Measurements from ENCODE around the gene COX17. TPM values are rescaled to one million over a fixed set of nuclear protein-coding genes. Genes with fewer than 3 reads are reported as not detected.

Gene COX17
- total and polyA plus RNA-seq, 2 of the 13 experiments (the other 11 are each of a cell fraction or from before 2014, with no cell fraction given), result 41.4 to 51.0 TPM

- TF ChIP-seq AHDC1 (CRISPR knock-in tag; IDR thresholded peaks at IDR 0.05; ENCODE audit: borderline replicate concordance) (no peak), ZNF780A (CRISPR knock-in tag; IDR thresholded peaks at IDR 0.05) (no peak), KLF6 (CRISPR knock-in tag; IDR thresholded peaks at IDR 0.05) (peak; percentile 36; the same call in 1 of the 2 replicates), YEATS2 (CRISPR knock-in tag; IDR thresholded peaks at IDR 0.05; ENCODE audit: borderline replicate concordance) (peak; percentile 68; the same call in 1 of the 2 replicates), RFXANK (CRISPR knock-in tag; IDR thresholded peaks at IDR 0.05) (0 out of 2 replicates have a peak, but pooled peaks have one; percentile 63), ZNF687 (CRISPR knock-in tag; IDR thresholded peaks at IDR 0.05) (peak; percentile 91), ZMAT3 (CRISPR knock-in tag; conservative IDR thresholded peaks at IDR 0.05) (no peak), SOX6 (IDR thresholded peaks at IDR 0.05) (no peak), SOX6 (CRISPR knock-in tag; IDR thresholded peaks at IDR 0.05) (peak; percentile 55; the same call in 1 of the 2 replicates), ZGPAT (CRISPR knock-in tag; IDR thresholded peaks at IDR 0.05) (peak; percentile 72; the same call in 1 of the 2 replicates), ZNF282 (IDR thresholded peaks at IDR 0.05; ENCODE audit: partially characterized antibody) (no peak), ZFX (CRISPR knock-in tag; IDR thresholded peaks at IDR 0.05; ENCODE audit: low read depth) (peak; percentile 96), TFDP1 (CRISPR knock-in tag; IDR thresholded peaks at IDR 0.05; ENCODE audit: borderline replicate concordance) (peak; percentile 86; the same call in 1 of the 2 replicates)
These were observed at the start of gene COX17 (continued) for GRCh38 chr3:119676771-119677640.
